Loucy (cell line): ENCODE measurements around the gene AGAP1.
"Not testable (repeated sequence)": the region's sequence is repeated elsewhere in the genome, so short reads cannot be mapped to it uniquely, and the experiment has no call there.

ENCODE experiments used
- H2AFZ ChIP-seq: fragments of 200-600 bp; sonication (generic); 2 replicates; pipeline ENCODE4 v1.6.0; 2016; ENCODE audit warnings: antibody characterized with exemption, mild to moderate bottlenecking, low read length, moderate library complexity
- H3F3A ChIP-seq: fragments of 200-600 bp; 2 replicates; pipeline ENCODE4 v1.6.0; 2016; ENCODE audit warnings: antibody characterized with exemption, low read depth, mild to moderate bottlenecking
- H3K27me3 ChIP-seq: fragments of 200-600 bp; sonication (generic); 2 replicates; pipeline ENCODE4 v1.6.1; 2014; ENCODE audit warnings: low read length, mild to moderate bottlenecking; ENCODE audit not compliant: insufficient read depth, poor library complexity, severe bottlenecking
- H3K36me3 ChIP-seq: fragments of 200-600 bp; sonication (generic); 2 replicates; pipeline ENCODE4 v1.6.1; 2016; ENCODE audit warnings: low read length; ENCODE audit not compliant: insufficient read depth
- H3K4me1 ChIP-seq: fragments of 200-600 bp; sonication (generic); 2 replicates; pipeline ENCODE4 v1.5.1; 2014; ENCODE audit warnings: low read length, mild to moderate bottlenecking; ENCODE audit not compliant: insufficient read depth, poor library complexity, severe bottlenecking
- H3K4me2 ChIP-seq: fragments of 200-600 bp; sonication (generic); 2 replicates; pipeline ENCODE4 v1.6.0; 2014; ENCODE audit warnings: antibody characterized with exemption, low read length, low read depth, mild to moderate bottlenecking; ENCODE audit not compliant: poor library complexity, severe bottlenecking
- H3K4me3 ChIP-seq: fragments of 200-600 bp; sonication (generic); 2 replicates; pipeline ENCODE4 v1.5.1; 2014; ENCODE audit warnings: low read length, mild to moderate bottlenecking, mixed read lengths; ENCODE audit not compliant: poor library complexity, severe bottlenecking
- H3K79me2 ChIP-seq: fragments of 200-600 bp; sonication (generic); 2 replicates; pipeline ENCODE4 v1.6.1; 2014; ENCODE audit warnings: low read length; ENCODE audit not compliant: insufficient read depth
- H3K9ac ChIP-seq: fragments of 200-600 bp; sonication (generic); 2 replicates; pipeline ENCODE4 v1.6.0; 2014; ENCODE audit warnings: mild to moderate bottlenecking, low read depth, low read length, moderate library complexity; ENCODE audit not compliant: poor library complexity, severe bottlenecking
- H3K9me2 ChIP-seq: fragments of 200-600 bp; sonication (generic); replicated peaks from 2 replicates; pipeline ENCODE4 v1.6.1; 2016; ENCODE audit warnings: low read depth, low read length, mixed read lengths
- H3K9me3 ChIP-seq: fragments of 200-600 bp; sonication (generic); 2 replicates; pipeline ENCODE4 v1.6.1; 2014; ENCODE audit warnings: mild to moderate bottlenecking, antibody characterized with exemption, low read length, low read depth; ENCODE audit not compliant: insufficient read depth
- H4K20me1 ChIP-seq: fragments of 200-600 bp; sonication (generic); 2 replicates; pipeline ENCODE4 v1.6.0; 2014; ENCODE audit warnings: antibody characterized with exemption, low read length, mild to moderate bottlenecking; ENCODE audit not compliant: insufficient read depth, poor library complexity, severe bottlenecking
- EZH2phosphoT487 ChIP-seq: fragments of 200-600 bp; IDR thresholded peaks from 2 replicates; pipeline ENCODE4 v1.6.1; 2018; ENCODE audit warnings: antibody characterized with exemption, mild to moderate bottlenecking, moderate library complexity, borderline replicate concordance
- TF ChIP-seq, protein P1 (sequence below): fragments of 200-600 bp; sonication (generic); conservative IDR thresholded peaks from 2 replicates; pipeline ENCODE4 v1.5.1; 2014; ENCODE audit warnings: mild to moderate bottlenecking, antibody characterized with exemption, low read length

The AGAP1 gene

GRCh38 chr2:235763816-235764215, 270.0 kb downstream of the AGAP1 start:
- no peak for TF ChIP-seq EZH2phosphoT487
- TF ChIP-seq, protein P1, sequence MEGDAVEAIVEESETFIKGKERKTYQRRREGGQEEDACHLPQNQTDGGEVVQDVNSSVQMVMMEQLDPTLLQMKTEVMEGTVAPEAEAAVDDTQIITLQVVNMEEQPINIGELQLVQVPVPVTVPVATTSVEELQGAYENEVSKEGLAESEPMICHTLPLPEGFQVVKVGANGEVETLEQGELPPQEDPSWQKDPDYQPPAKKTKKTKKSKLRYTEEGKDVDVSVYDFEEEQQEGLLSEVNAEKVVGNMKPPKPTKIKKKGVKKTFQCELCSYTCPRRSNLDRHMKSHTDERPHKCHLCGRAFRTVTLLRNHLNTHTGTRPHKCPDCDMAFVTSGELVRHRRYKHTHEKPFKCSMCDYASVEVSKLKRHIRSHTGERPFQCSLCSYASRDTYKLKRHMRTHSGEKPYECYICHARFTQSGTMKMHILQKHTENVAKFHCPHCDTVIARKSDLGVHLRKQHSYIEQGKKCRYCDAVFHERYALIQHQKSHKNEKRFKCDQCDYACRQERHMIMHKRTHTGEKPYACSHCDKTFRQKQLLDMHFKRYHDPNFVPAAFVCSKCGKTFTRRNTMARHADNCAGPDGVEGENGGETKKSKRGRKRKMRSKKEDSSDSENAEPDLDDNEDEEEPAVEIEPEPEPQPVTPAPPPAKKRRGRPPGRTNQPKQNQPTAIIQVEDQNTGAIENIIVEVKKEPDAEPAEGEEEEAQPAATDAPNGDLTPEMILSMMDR, result no peak
- H3K79me2 ChIP-seq, result no peaks in the 10 kb centered on the region
- no peaks in the 10 kb centered on the region for H3F3A ChIP-seq
- H4K20me1 ChIP-seq, result no peaks in the 10 kb centered on the region
- H3K27me3 ChIP-seq, result no peaks in the 10 kb centered on the region
- no peak overlapping the region for H3K9ac ChIP-seq
- no peak overlapping the region for H3K4me2 ChIP-seq
- no peak overlapping the region for H3K4me3 ChIP-seq
- H3K36me3 ChIP-seq, result peaks cover 3% of the 10 kb centered on the region; the same call in 1 of the 2 replicates
- no peaks in the 10 kb centered on the region for H3K9me3 ChIP-seq
- H2AFZ ChIP-seq, result no peak overlapping the region
- H3K9me2 ChIP-seq, result no peaks in the 10 kb centered on the region
- no peaks in the 10 kb centered on the region for H3K4me1 ChIP-seq

DNA sequence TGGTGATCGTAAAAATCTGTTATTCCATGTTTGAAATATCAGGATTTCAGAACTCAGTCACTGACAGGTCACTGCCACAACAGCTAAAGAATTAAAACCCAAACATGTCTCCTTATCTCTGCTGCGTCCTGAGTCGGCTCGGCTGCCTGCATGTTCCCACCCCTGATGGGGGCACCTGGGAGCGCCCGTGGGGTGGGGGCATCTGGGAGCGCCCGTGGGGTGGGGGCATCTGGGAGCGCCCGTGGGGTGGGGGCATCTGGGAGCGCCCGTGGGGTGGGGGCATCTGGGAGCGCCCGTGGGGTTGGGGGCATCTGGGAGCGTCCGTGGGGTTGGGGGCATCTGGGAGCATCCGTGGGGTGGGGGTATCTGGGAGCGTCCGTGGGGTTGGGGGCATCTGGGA, 270.6 kb downstream of the AGAP1 start:
- not testable (repeated sequence) for H4K20me1 ChIP-seq, H3K36me3 ChIP-seq, H3K9ac ChIP-seq, H3F3A ChIP-seq, H3K9me2 ChIP-seq, H2AFZ ChIP-seq, H3K4me3 ChIP-seq, H3K27me3 ChIP-seq, H3K79me2 ChIP-seq, H3K4me1 ChIP-seq, H3K4me2 ChIP-seq, H3K9me3 ChIP-seq

DNA sequence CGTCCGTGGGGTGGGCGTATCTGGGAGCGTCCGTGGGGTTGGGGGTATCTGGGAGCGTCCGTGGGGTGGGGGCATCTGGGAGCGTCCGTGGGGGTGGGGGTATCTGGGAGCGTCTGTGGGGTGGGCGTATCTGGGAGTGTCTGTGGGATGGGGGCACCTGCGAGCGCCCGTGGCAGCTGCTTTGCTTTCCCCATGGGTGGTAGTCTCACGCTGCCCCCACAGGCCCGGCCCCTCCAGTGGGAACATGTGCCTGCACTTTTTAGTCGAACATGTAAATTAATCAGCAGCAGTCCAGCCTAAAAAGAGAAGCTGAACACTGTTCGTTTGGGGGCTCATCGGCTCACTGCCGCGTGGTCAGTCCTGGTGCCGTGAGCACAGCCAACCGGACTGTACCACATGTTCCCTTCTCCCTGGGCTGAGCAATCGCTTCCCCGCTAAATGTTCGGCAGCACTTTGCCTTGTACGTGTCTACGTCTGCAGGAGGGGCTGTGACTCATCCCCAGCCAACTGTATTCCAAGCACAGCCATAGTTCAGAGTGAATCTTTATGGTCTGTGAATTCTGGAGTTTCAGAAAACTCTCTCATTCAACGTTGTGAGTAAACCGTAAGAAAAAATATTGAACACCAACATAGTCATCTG, 271.5 kb downstream of the AGAP1 start:
- H3K4me1 ChIP-seq, result no peaks in the 10 kb centered on the region
- H3F3A ChIP-seq, result no peaks in the 10 kb centered on the region
- H2AFZ ChIP-seq, result no peak overlapping the region
- H4K20me1 ChIP-seq, result no peaks in the 10 kb centered on the region
- H3K9me3 ChIP-seq, result no peaks in the 10 kb centered on the region
- no peak overlapping the region for H3K4me2 ChIP-seq
- no peaks in the 10 kb centered on the region for H3K79me2 ChIP-seq
- H3K27me3 ChIP-seq, result no peaks in the 10 kb centered on the region
- no peak overlapping the region for H3K4me3 ChIP-seq
- no peak overlapping the region for H3K9ac ChIP-seq
- H3K36me3 ChIP-seq, result peaks cover 3% of the 10 kb centered on the region; the same call in 1 of the 2 replicates
- no peak for TF ChIP-seq EZH2phosphoT487
- TF ChIP-seq, protein P1, result no peak
- no peaks in the 10 kb centered on the region for H3K9me2 ChIP-seq

- Histone ChIP-seq H3K9me2 (no peaks in the 10 kb centered on the region), H3K79me2 (no peaks in the 10 kb centered on the region), H4K20me1 (no peaks in the 10 kb centered on the region), H3F3A (no peaks in the 10 kb centered on the region), H3K4me2 (no peak overlapping the region), H3K27me3 (no peaks in the 10 kb centered on the region), H3K36me3 (peaks cover 3% of the 10 kb centered on the region; the same call in 1 of the 2 replicates), H3K9ac (no peak overlapping the region), H3K9me3 (no peaks in the 10 kb centered on the region), H3K4me1 (no peaks in the 10 kb centered on the region), H2AFZ (no peak overlapping the region), H3K4me3 (no peak overlapping the region)
- TF ChIP-seq, protein P1, result peak; percentile 93
- no peak for TF ChIP-seq EZH2phosphoT487
These were observed 272.4 kb downstream of the AGAP1 start for GRCh38 chr2:235766278-235766677.
